Adrenal gland (tissue), 12 donors: Measurements from ENCODE around the gene MOB1A. TPM values are rescaled to one million over a fixed set of nuclear protein-coding genes. Genes with fewer than 3 reads are reported as not detected.

Experiments used
- DNase-seq, 7 donors: peaks; one replicate each; pipeline ENCODE4 v3.0.0-alpha.2; 2019 to 2020
- H3K27ac ChIP-seq, 5 donors: fragments of 200-600 bp; sonication (generic) in 4 of 5; 1 replicate in 3 of 5; 2 replicates in 2 of 5; pipeline versions ENCODE4 v1.5.1 to v1.8.0; 2016 to 2020; ENCODE audit warnings: mild to moderate bottlenecking in 1 of 5
- H3K27me3 ChIP-seq: fragments of 200-600 bp; 2 replicates; pipeline ENCODE4 v1.8.0; 2021
- H3K36me3 ChIP-seq, 2 donors: fragments of 200-600 bp; replicated peaks in 1 of 2; 1 replicate in 1 of 2; 2 replicates in 1 of 2; pipeline versions ENCODE4 v1.5.1 to v1.8.0; 2018 to 2022
- H3K4me1 ChIP-seq, 2 donors: fragments of 200-600 bp; replicated peaks in 1 of 2; 1 replicate in 1 of 2; 2 replicates in 1 of 2; pipeline versions ENCODE4 v1.5.1 to v1.8.0; 2018 to 2021
- H3K4me3 ChIP-seq, 4 donors: fragments of 200-600 bp; sonication (generic) in 3 of 4; one replicate each; pipeline ENCODE4 v1.5.1; 2016 to 2018
- H3K9me3 ChIP-seq, 3 donors: fragments of 200-600 bp; sonication (generic) in 1 of 3; replicated peaks in 1 of 3; 1 replicate in 2 of 3; 2 replicates in 1 of 3; pipeline versions ENCODE4 v1.5.1 to v1.8.0; 2016 to 2021
- POLR2A ChIP-seq, 2 donors: fragments of 450-650 bp; IDR thresholded peaks; one replicate each; pipeline ENCODE4 v1.6.1; 2017; ENCODE audit warnings: antibody characterized with exemption in 2 of 2, mild to moderate bottlenecking in 2 of 2, moderate library complexity in 1 of 2
- WGBS, 4 donors: extraction: QIAGEN DNeasy Blood & Tissue Kit in 2 of 4; methylation state at CpG; one replicate each; pipeline versions ENCODE4 v1.1.5 to v1.1.7; 2013 to 2017; 5-methylcytosine and 5-hydroxymethylcytosine counted together
- intact Hi-C, 2 donors: fragments of 100-400 bp; cut with DNase I; formaldehyde crosslinking; loops; one replicate each; pipeline versions ENCODE4 v1.14.1 to v1.15.0; 2022 to 2023
- polyA plus RNA-seq, 3 donors: library from polyadenylated mRNA; stranded (reverse); fragments of 200-250 nt in 2 of 3; fragments of 350-450 nt in 1 of 3; fragmentation: Illumina TruSeq in 1 of 3; extraction: RNeasy Lipid Tissue Mini Kit (QIAGEN cat#74804) in 1 of 3; gene quantifications; one replicate each; pipeline ENCODE4 v1.2.3, GENCODE V29; 2013 to 2014
- total RNA-seq, 9 donors: library from RNA; depleted of rRNA in 4 of 9; stranded (reverse); fragments of >200 nt in 4 of 9; fragments of 120-200 nt in 1 of 9; fragmentation: NEBNext Ultra II Directional in 1 of 9; extraction: Animal tissue kit (Norgen Biotek cat#: 25700) in 1 of 9; gene quantifications; one replicate each; pipeline versions ENCODE4 v1.1.0 to v1.2.4, GENCODE V29; 2013 to 2023
- TF ChIP-seq, protein P1 (sequence below), 6 experiments: fragments of 450-650 bp in 4 of 6; fragments of 200-600 bp in 2 of 6; sonication (generic) in 1 of 6; IDR thresholded peaks; 1 replicate in 5 of 6; 2 replicates in 1 of 6; pipeline versions ENCODE4 v1.5.1 to v1.8.0; 2016 to 2021; ENCODE audit warnings: antibody characterized with exemption in 6 of 6, mild to moderate bottlenecking in 2 of 6, moderate library complexity in 1 of 6
- donor health status: healthy with polysubstance abuse.
- donor health status: Bipolar disorder and iron deficiency.
- donor health status: DM: yes; HTN: yes; CAD: no.
- donor health status: DM: no; HTN: no; CAD: no.
- donor health status: DM: no; HTN: no; CAD: no.
- donor health status: DM: yes; HTN: yes; CAD: no.

MOB1A gene
- total and polyA plus RNA-seq, 12 donors, result 15.9 to 103 (median 74.7) TPM

GRCh38 chr2:74177696-74178095, 983 bp downstream of the MOB1A start:
- Histone ChIP-seq H3K27ac (peak overlapping the region; percentile 89 to 96 (median 94)), H3K4me3 (peak overlapping the region in 3 of 4 donors; percentile 74 to 89 (median 80)), H3K27me3 (no peaks in the 10 kb centered on the region), H3K9me3 (no peaks in the 10 kb centered on the region), H3K36me3 (no peaks in the 10 kb centered on the region), H3K4me1 (peaks cover 4 to 27% of the 10 kb centered on the region in 2 donors)
- no peak for DNase-seq
- TF ChIP-seq, protein P1, sequence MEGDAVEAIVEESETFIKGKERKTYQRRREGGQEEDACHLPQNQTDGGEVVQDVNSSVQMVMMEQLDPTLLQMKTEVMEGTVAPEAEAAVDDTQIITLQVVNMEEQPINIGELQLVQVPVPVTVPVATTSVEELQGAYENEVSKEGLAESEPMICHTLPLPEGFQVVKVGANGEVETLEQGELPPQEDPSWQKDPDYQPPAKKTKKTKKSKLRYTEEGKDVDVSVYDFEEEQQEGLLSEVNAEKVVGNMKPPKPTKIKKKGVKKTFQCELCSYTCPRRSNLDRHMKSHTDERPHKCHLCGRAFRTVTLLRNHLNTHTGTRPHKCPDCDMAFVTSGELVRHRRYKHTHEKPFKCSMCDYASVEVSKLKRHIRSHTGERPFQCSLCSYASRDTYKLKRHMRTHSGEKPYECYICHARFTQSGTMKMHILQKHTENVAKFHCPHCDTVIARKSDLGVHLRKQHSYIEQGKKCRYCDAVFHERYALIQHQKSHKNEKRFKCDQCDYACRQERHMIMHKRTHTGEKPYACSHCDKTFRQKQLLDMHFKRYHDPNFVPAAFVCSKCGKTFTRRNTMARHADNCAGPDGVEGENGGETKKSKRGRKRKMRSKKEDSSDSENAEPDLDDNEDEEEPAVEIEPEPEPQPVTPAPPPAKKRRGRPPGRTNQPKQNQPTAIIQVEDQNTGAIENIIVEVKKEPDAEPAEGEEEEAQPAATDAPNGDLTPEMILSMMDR (IDR thresholded peaks at IDR 0.05), result no peak
- no peak for TF ChIP-seq POLR2A (IDR thresholded peaks at IDR 0.05)
- intact Hi-C loops, result no loop called here

- no peak for DNase-seq
- Histone ChIP-seq H3K4me1 (peaks cover 4 to 31% of the 10 kb centered on the region in 2 donors), H3K27me3 (no peaks in the 10 kb centered on the region), H3K36me3 (peaks cover 0 to 26% of the 10 kb centered on the region in 2 donors), H3K9me3 (no peaks in the 10 kb centered on the region), H3K4me3 (no peak overlapping the region), H3K27ac (no peak overlapping the region)
- TF ChIP-seq, protein P1 (IDR thresholded peaks at IDR 0.05), result no peak
- no peak for TF ChIP-seq POLR2A (IDR thresholded peaks at IDR 0.05)
- 82 to 100% (median 95%) methylated on average over 1 of the region's 1 CpG for WGBS, 4 donors
- intact Hi-C loops, result no loop called here
Measured at GRCh38 chr2:74174909-74175308, 3.8 kb downstream of the MOB1A start.

DNA sequence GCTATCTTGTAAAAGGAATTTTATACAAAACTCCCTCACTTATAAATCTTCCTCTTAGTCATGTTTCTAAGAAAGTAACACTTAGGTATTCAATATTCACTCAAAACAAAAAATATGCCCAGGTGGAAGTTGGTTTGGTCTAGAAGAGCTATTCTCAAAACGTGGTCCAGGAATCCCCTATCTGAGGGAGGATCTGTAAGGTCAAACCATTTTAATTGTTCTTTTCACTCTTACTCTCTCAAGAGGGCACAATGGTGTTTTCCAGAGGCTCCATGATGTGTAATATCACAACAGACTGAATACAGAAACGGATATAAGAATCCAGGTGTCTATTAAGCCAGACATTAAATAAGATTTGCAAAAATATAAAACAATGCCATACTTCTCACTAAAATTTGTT, 9.9 kb downstream of the MOB1A start:
- no peaks in the 10 kb centered on the region for H3K27me3 ChIP-seq
- no peak overlapping the region for H3K27ac ChIP-seq
- H3K4me1 ChIP-seq, result peaks cover 0 to 5% of the 10 kb centered on the region in 2 donors
- H3K36me3 ChIP-seq, result peaks cover 0 to 84% of the 10 kb centered on the region in 2 donors
- no peak for DNase-seq
- TF ChIP-seq, protein P1 (IDR thresholded peaks at IDR 0.05), result no peak
- no peak for TF ChIP-seq POLR2A (IDR thresholded peaks at IDR 0.05)
- no peak overlapping the region for H3K4me3 ChIP-seq
- peaks cover 0 to 4% (median 0%) of the 10 kb centered on the region in 3 donors for H3K9me3 ChIP-seq
- WGBS, 4 donors, result 76 to 80% (median 78%) methylated on average over 2 of the region's 2 CpGs
- intact Hi-C loops, result no loop called here

DNA sequence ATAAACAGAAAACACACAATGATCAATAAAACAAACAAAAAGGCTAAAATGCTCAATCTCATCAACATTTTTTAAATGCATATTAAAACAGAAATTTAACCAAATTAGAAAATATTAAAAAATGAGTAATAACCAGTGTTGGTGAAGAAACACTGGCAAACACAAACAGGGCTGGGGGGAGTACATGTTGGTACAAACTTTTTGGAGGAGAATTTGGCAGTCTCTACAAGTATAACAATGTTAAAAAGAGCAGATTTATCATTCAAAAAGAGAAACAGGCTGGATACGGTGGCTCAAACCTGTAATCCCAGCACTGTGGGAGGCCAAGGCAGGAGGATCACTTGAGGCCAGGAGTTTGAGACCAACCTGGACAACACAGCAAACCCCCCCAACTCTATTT, 13.9 kb downstream of the MOB1A start:
- no peak overlapping the region for H3K4me3 ChIP-seq
- H3K36me3 ChIP-seq, result peaks cover 0 to 92% of the 10 kb centered on the region in 2 donors
- 84 to 100% (median 94%) methylated on average over 1 of the region's 1 CpG for WGBS, 4 donors
- TF ChIP-seq POLR2A (IDR thresholded peaks at IDR 0.05), result no peak
- TF ChIP-seq, protein P1 (IDR thresholded peaks at IDR 0.05), result no peak
- DNase-seq, result no peak
- H3K9me3 ChIP-seq, result peaks cover 0 to 4% (median 0%) of the 10 kb centered on the region in 3 donors
- H3K27ac ChIP-seq, result no peak overlapping the region
- intact Hi-C loops, result no loop called here
- H3K4me1 ChIP-seq, result no peaks in the 10 kb centered on the region
- no peaks in the 10 kb centered on the region for H3K27me3 ChIP-seq
